Activated CD4-positive, alpha-beta T cell treated with anti-CD3 and anti-CD28 coated beads, Interleukin-2, amount 50 U/mL, for 24 hours (primary cell): ENCODE measurements around the gene BMP6.

Experiments used
- DNase-seq, 2 donors: peaks; one replicate each; pipeline ENCODE4 v3.0.0-alpha.2; 2020; ENCODE audit warnings: low read depth in 1 of 2, low spot score in 1 of 2

Gene BMP6

GRCh38 chr6:7821426-7821825, 95.5 kb downstream of the BMP6 start:
- DNase-seq: no peak

GRCh38 chr6:7823552-7823951, 97.7 kb downstream of the BMP6 start:
- no peak for DNase-seq

GRCh38 chr6:7825986-7826385, 100.1 kb downstream of the BMP6 start:
- no peak for DNase-seq

GRCh38 chr6:7827142-7827541, 101.2 kb downstream of the BMP6 start:
- no peak for DNase-seq

GRCh38 chr6:7828124-7828523, 102.2 kb downstream of the BMP6 start:
- no peak for DNase-seq

- no peak for DNase-seq
Observed at GRCh38 chr6:7832904-7833750, 107.2 kb downstream of the BMP6 start.

GRCh38 chr6:7833751-7834070, 107.8 kb downstream of the BMP6 start:
- no peak for DNase-seq

GRCh38 chr6:7836371-7837026, 110.6 kb downstream of the BMP6 start:
- DNase-seq: no peak

GRCh38 chr6:7841781-7842468, 116.0 kb downstream of the BMP6 start:
- DNase-seq: no peak

GRCh38 chr6:7846966-7847818, 121.3 kb downstream of the BMP6 start:
- no peak for DNase-seq

GRCh38 chr6:7848229-7848628, 122.3 kb downstream of the BMP6 start:
- no peak for DNase-seq

- no peak for DNase-seq
Observed at GRCh38 chr6:7851780-7852179, 125.9 kb downstream of the BMP6 start.

- no peak for DNase-seq
Observed at GRCh38 chr6:7859591-7859990, 133.7 kb downstream of the BMP6 start.

GRCh38 chr6:7865781-7866180, 139.9 kb downstream of the BMP6 start:
- DNase-seq: no peak

- no peak for DNase-seq
Observed at GRCh38 chr6:7866526-7866925, 140.6 kb downstream of the BMP6 start.

GRCh38 chr6:7868926-7869325, 143.0 kb downstream of the BMP6 start:
- no peak for DNase-seq

GRCh38 chr6:7878401-7878964, 152.6 kb downstream of the BMP6 start:
- no peak for DNase-seq

GRCh38 chr6:7879043-7879442, 153.1 kb downstream of the BMP6 start:
- DNase-seq: no peak

GRCh38 chr6:7879579-7879978, 153.7 kb downstream of the BMP6 start:
- no peak for DNase-seq

- no peak for DNase-seq
Observed at GRCh38 chr6:7879980-7880717, 154.2 kb downstream of the BMP6 start.
